CD4-positive, alpha-beta T cell treated with Interleukin-6 for 4 hours (primary cell): ENCODE measurements around the gene ACYP2.
"Not testable (repeated sequence)": the region's sequence is repeated elsewhere in the genome, so short reads cannot be mapped to it uniquely, and the experiment has no call there.

Experiments used
- DNase-seq: peaks from one replicate; pipeline ENCODE4 v3.0.0-alpha.2; 2020; ENCODE audit warnings: mixed read lengths

ACYP2 gene

GRCh38 chr2:54227798-54228197 lies 112.4 kb downstream of the ACYP2 start:
- no peak for DNase-seq

- DNase-seq: no peak
Observed at GRCh38 chr2:54228945-54229344, 113.5 kb downstream of the ACYP2 start.

GRCh38 chr2:54233832-54234649 lies 118.6 kb downstream of the ACYP2 start:
- no peak for DNase-seq

GRCh38 chr2:54237428-54237827 lies 122.0 kb downstream of the ACYP2 start:
- no peak for DNase-seq

GRCh38 chr2:54239427-54239826 lies 124.0 kb downstream of the ACYP2 start:
- DNase-seq: no peak

- no peak for DNase-seq
Observed at GRCh38 chr2:54240515-54241469, 125.4 kb downstream of the ACYP2 start.

- DNase-seq: no peak
Observed at GRCh38 chr2:54247115-54247514, 131.7 kb downstream of the ACYP2 start.

GRCh38 chr2:54249629-54250028 lies 134.2 kb downstream of the ACYP2 start:
- no peak for DNase-seq

GRCh38 chr2:54254180-54254579 lies 138.8 kb downstream of the ACYP2 start:
- DNase-seq: no peak

- no peak for DNase-seq
Observed at GRCh38 chr2:54255230-54256090, 140.0 kb downstream of the ACYP2 start.

- DNase-seq: no peak
Observed at GRCh38 chr2:54256091-54256694, 140.8 kb downstream of the ACYP2 start, which contains the start of gene TSPYL6. Gene TSPYL6, minus strand, starts transcription at chr2:54256229. Its CDS starts 78 bp downstream, at chr2:54256151.

- DNase-seq: no peak
Observed at GRCh38 chr2:54258166-54258565, 142.8 kb downstream of the ACYP2 start.

GRCh38 chr2:54259413-54260240 lies 144.2 kb downstream of the ACYP2 start:
- DNase-seq: no peak

- no peak for DNase-seq
Observed at GRCh38 chr2:54260241-54260595, 144.8 kb downstream of the ACYP2 start.

GRCh38 chr2:54261537-54261936 lies 146.1 kb downstream of the ACYP2 start:
- DNase-seq: no peak

- DNase-seq: no peak
Observed at GRCh38 chr2:54262015-54262765, 146.8 kb downstream of the ACYP2 start.

GRCh38 chr2:54265081-54265480 lies 149.7 kb downstream of the ACYP2 start:
- DNase-seq: not testable (repeated sequence)

GRCh38 chr2:54267577-54267976 lies 152.2 kb downstream of the ACYP2 start:
- no peak for DNase-seq

GRCh38 chr2:54271189-54271588 lies 155.8 kb downstream of the ACYP2 start:
- DNase-seq: no peak

GRCh38 chr2:54271843-54272627 lies 156.6 kb downstream of the ACYP2 start:
- DNase-seq: no peak
